Fibroblast of lung (primary cell): ENCODE measurements around the gene KIF2A.

Experiments
- EZH2 ChIP-seq: IDR thresholded peaks from 2 replicates; pipeline ENCODE4 v1.5.1; 2012; ENCODE audit warnings: low read length, control low read depth, mild to moderate bottlenecking; ENCODE audit errors: missing control alignments
- TF ChIP-seq, protein P1 (sequence below), 2 donors: IDR thresholded peaks in 1 of 2; conservative IDR thresholded peaks in 1 of 2; 1 replicate in 1 of 2; 2 replicates in 1 of 2; pipeline ENCODE4 v1.5.1; 2011 to 2012; ENCODE audit warnings: low read length in 2 of 2, control low read depth in 1 of 2, inconsistent platforms in 1 of 2, low read depth in 1 of 2, mild to moderate bottlenecking in 1 of 2

DNA sequence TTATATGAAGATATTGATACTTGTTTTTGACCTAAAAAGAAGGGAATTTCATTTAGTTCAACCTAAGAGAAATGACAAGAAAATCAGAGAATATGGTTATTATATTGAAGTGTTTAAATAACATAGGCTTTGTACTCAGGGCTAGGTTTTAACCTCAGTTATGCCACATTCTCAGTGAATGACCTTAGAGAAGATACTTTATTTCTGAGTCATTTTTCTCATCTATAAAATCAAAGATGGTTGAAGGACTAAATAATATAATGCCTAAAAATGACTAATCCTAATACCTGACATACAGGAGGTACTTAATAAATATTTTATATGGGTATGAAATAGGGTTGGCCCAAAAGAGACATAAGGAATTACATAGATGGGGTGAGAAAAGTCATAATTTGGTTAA is 65.4 kb downstream of the KIF2A start:
- TF ChIP-seq, protein P1, sequence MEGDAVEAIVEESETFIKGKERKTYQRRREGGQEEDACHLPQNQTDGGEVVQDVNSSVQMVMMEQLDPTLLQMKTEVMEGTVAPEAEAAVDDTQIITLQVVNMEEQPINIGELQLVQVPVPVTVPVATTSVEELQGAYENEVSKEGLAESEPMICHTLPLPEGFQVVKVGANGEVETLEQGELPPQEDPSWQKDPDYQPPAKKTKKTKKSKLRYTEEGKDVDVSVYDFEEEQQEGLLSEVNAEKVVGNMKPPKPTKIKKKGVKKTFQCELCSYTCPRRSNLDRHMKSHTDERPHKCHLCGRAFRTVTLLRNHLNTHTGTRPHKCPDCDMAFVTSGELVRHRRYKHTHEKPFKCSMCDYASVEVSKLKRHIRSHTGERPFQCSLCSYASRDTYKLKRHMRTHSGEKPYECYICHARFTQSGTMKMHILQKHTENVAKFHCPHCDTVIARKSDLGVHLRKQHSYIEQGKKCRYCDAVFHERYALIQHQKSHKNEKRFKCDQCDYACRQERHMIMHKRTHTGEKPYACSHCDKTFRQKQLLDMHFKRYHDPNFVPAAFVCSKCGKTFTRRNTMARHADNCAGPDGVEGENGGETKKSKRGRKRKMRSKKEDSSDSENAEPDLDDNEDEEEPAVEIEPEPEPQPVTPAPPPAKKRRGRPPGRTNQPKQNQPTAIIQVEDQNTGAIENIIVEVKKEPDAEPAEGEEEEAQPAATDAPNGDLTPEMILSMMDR (conservative IDR thresholded peaks at IDR 0.05 in 1 of 2, IDR thresholded peaks at IDR 0.05 in 1 of 2; ENCODE audit: low read depth in 1 of 2, low read length in 2 of 2), result no peak
- TF ChIP-seq EZH2, result no peak
